ENCODE data around the gene COL1A2.

COL1A2 gene

GRCh38 chr7:94394437-94395140 is at the start of gene COL1A2:
Gene COL1A2 (plus strand): TSS chr7:94394895. CDS start chr7:94395032, 137 bp downstream.
- peak; percentile 98 for DNase-seq (ENCODE audit: low read depth)

- no peak for DNase-seq (ENCODE audit: low read depth)
These were observed 48.8 kb upstream of the COL1A2 start for GRCh38 chr7:94345907-94346306.

- peak; percentile 74 for DNase-seq (ENCODE audit: low read depth)
These were observed 46.6 kb upstream of the COL1A2 start for GRCh38 chr7:94348142-94348541.

- no peak for DNase-seq (ENCODE audit: low read depth)
These were observed 44.0 kb upstream of the COL1A2 start for GRCh38 chr7:94350734-94351133.

- DNase-seq (ENCODE audit: low read depth) = no peak
These were observed 43.0 kb upstream of the COL1A2 start for GRCh38 chr7:94351703-94352102.

GRCh38 chr7:94352887-94353286 is 41.8 kb upstream of the COL1A2 start:
- no peak for DNase-seq (ENCODE audit: low read depth)

GRCh38 chr7:94354953-94355352 is 39.7 kb upstream of the COL1A2 start:
- no peak for DNase-seq (ENCODE audit: low read depth)

- DNase-seq (ENCODE audit: low read depth) = peak; percentile 46
These were observed 39.2 kb upstream of the COL1A2 start for GRCh38 chr7:94355454-94355853.

GRCh38 chr7:94357076-94357475 is 37.6 kb upstream of the COL1A2 start:
- no peak for DNase-seq (ENCODE audit: low read depth)

GRCh38 chr7:94360926-94361325 is 33.8 kb upstream of the COL1A2 start:
- DNase-seq (ENCODE audit: low read depth) = no peak

- DNase-seq (ENCODE audit: low read depth) = no peak
These were observed 32.4 kb upstream of the COL1A2 start for GRCh38 chr7:94362276-94362675.

GRCh38 chr7:94364816-94365215 is 29.9 kb upstream of the COL1A2 start:
- no peak for DNase-seq (ENCODE audit: low read depth)

- DNase-seq (ENCODE audit: low read depth) = no peak
These were observed 28.5 kb upstream of the COL1A2 start for GRCh38 chr7:94366163-94366562.

GRCh38 chr7:94366832-94367231 is 27.9 kb upstream of the COL1A2 start:
- DNase-seq (ENCODE audit: low read depth) = no peak

GRCh38 chr7:94367949-94368348 is 26.7 kb upstream of the COL1A2 start:
- DNase-seq (ENCODE audit: low read depth) = peak; percentile 40

- peak; percentile 93 for DNase-seq (ENCODE audit: low read depth)
These were observed 26.3 kb upstream of the COL1A2 start for GRCh38 chr7:94368371-94368791.

GRCh38 chr7:94374231-94374630 is 20.5 kb upstream of the COL1A2 start:
- peak; percentile 96 for DNase-seq (ENCODE audit: low read depth)

- DNase-seq (ENCODE audit: low read depth) = peak; percentile 98
These were observed 19.8 kb upstream of the COL1A2 start for GRCh38 chr7:94374721-94375566.

- DNase-seq (ENCODE audit: low read depth) = peak; percentile 99
These were observed 19.0 kb upstream of the COL1A2 start for GRCh38 chr7:94375691-94376090.

- no peak for DNase-seq (ENCODE audit: low read depth)
These were observed 18.4 kb upstream of the COL1A2 start for GRCh38 chr7:94376281-94376680.

- DNase-seq (ENCODE audit: low read depth) = no peak
These were observed 16.3 kb upstream of the COL1A2 start for GRCh38 chr7:94378356-94378755.

- no peak for DNase-seq (ENCODE audit: low read depth)
These were observed 14.4 kb upstream of the COL1A2 start for GRCh38 chr7:94380264-94380663.

- peak; percentile 78 for DNase-seq (ENCODE audit: low read depth)
These were observed 12.6 kb upstream of the COL1A2 start for GRCh38 chr7:94382132-94382531.
